Breast epithelium (tissue), 4 donors: ENCODE data around the gene GPC6. TPM values are rescaled to one million over a fixed set of nuclear protein-coding genes. Genes with fewer than 3 reads are reported as not detected.

ENCODE experiments used
- DNase-seq, 2 donors: peaks; one replicate each; pipeline ENCODE4 v3.0.0-alpha.2; 2019; ENCODE audit warnings: low spot score in 2 of 2
- H3K27ac ChIP-seq, 2 donors: fragments of 200-600 bp; sonication (generic) in 1 of 2; one replicate each; pipeline ENCODE4 v1.5.1; 2016 to 2019; ENCODE audit warnings: mild to moderate bottlenecking in 1 of 2
- H3K27me3 ChIP-seq, 2 donors: fragments of 200-600 bp; sonication (generic) in 1 of 2; one replicate each; pipeline versions ENCODE4 v1.5.1 to v1.6.0; 2017 to 2019; ENCODE audit warnings: control low read depth in 1 of 2, mild to moderate bottlenecking in 1 of 2
- H3K36me3 ChIP-seq: fragments of 200-600 bp; one replicate; pipeline ENCODE4 v1.5.1; 2019
- H3K4me1 ChIP-seq, 2 donors: fragments of 200-600 bp; sonication (generic); one replicate each; pipeline ENCODE4 v1.5.1; 2016 to 2019; ENCODE audit warnings: control low read depth in 1 of 2
- H3K4me3 ChIP-seq, 3 donors: fragments of 200-600 bp; sonication (generic); 1 replicate in 2 of 3; 2 replicates in 1 of 3; pipeline ENCODE4 v1.5.1; 2016 to 2019; ENCODE audit warnings: mild to moderate bottlenecking in 3 of 3, moderate library complexity in 2 of 3
- H3K9me3 ChIP-seq, 2 donors: fragments of 200-600 bp; sonication (generic) in 1 of 2; one replicate each; pipeline ENCODE4 v1.5.1; 2016 to 2019; ENCODE audit warnings: control low read depth in 1 of 2
- CTCF ChIP-seq, 3 donors: fragments of 450-650 bp; IDR thresholded peaks; one replicate each; pipeline ENCODE4 v1.5.1; 2016 to 2017; ENCODE audit warnings: antibody characterized with exemption in 3 of 3, mild to moderate bottlenecking in 3 of 3, moderate library complexity in 3 of 3
- POLR2A ChIP-seq: fragments of 450-650 bp; IDR thresholded peaks from one replicate; pipeline ENCODE4 v1.6.1; 2016; ENCODE audit warnings: antibody characterized with exemption, mild to moderate bottlenecking, moderate library complexity
- POLR2AphosphoS5 ChIP-seq, 3 donors: sonication (generic); formaldehyde crosslinking; IDR thresholded peaks; one replicate each; pipeline ENCODE4 v1.6.1; 2017; ENCODE audit warnings: antibody characterized with exemption in 3 of 3
- intact Hi-C: fragments of 100-400 bp; cut with DNase I; formaldehyde crosslinking; loops from one replicate; pipeline ENCODE4 v1.15.1; 2023; ENCODE audit warnings: low total_unique reads
- total RNA-seq, 3 donors: library from RNA; depleted of rRNA; stranded (reverse); fragments of >200 nt; gene quantifications; one replicate each; pipeline ENCODE4 v1.1.0, GENCODE V29; 2016

Gene GPC6
- total RNA-seq, 3 donors from 2014 or later = 3.5 to 44.0 (median 4.9) TPM

GRCh38 chr13:94248454-94249228 lies 1022.0 kb downstream of the GPC6 start:
- no peak for DNase-seq
- H3K4me1 ChIP-seq = no peaks in the 10 kb centered on the region
- TF ChIP-seq POLR2A (no peak), CTCF (IDR thresholded peaks at IDR 0.05) (no peak), POLR2AphosphoS5 (IDR thresholded peaks at IDR 0.05) (no peak)
- no peak overlapping the region for H3K27ac ChIP-seq
- H3K36me3 ChIP-seq = no peaks in the 10 kb centered on the region
- peaks cover 5 to 10% of the 10 kb centered on the region in 2 donors for H3K9me3 ChIP-seq
- H3K27me3 ChIP-seq = no peaks in the 10 kb centered on the region
- intact Hi-C loops = no loop called here
- no peak overlapping the region for H3K4me3 ChIP-seq

GRCh38 chr13:94249512-94249911 lies 1022.9 kb downstream of the GPC6 start:
- Histone ChIP-seq H3K27ac (no peak overlapping the region), H3K9me3 (peaks cover 5 to 10% of the 10 kb centered on the region in 2 donors), H3K36me3 (no peaks in the 10 kb centered on the region), H3K4me3 (no peak overlapping the region), H3K4me1 (no peaks in the 10 kb centered on the region), H3K27me3 (no peaks in the 10 kb centered on the region)
- intact Hi-C loops = no loop called here
- no peak for DNase-seq
- no peak for TF ChIP-seq CTCF (IDR thresholded peaks at IDR 0.05)
- TF ChIP-seq POLR2A = no peak
- TF ChIP-seq POLR2AphosphoS5 (IDR thresholded peaks at IDR 0.05) = no peak

- intact Hi-C loops = no loop called here
- H3K4me3 ChIP-seq = no peak overlapping the region
- H3K36me3 ChIP-seq = no peaks in the 10 kb centered on the region
- H3K4me1 ChIP-seq = no peaks in the 10 kb centered on the region
- H3K9me3 ChIP-seq = no peaks in the 10 kb centered on the region
- H3K27ac ChIP-seq = no peak overlapping the region
- TF ChIP-seq POLR2AphosphoS5 (IDR thresholded peaks at IDR 0.05) (no peak), POLR2A (no peak), CTCF (IDR thresholded peaks at IDR 0.05) (no peak)
- H3K27me3 ChIP-seq = no peaks in the 10 kb centered on the region
- no peak for DNase-seq
Observed at GRCh38 chr13:94251831-94252608, 1025.4 kb downstream of the GPC6 start.

- no peaks in the 10 kb centered on the region for H3K9me3 ChIP-seq
- H3K36me3 ChIP-seq = no peaks in the 10 kb centered on the region
- H3K4me1 ChIP-seq = no peaks in the 10 kb centered on the region
- TF ChIP-seq POLR2A = no peak
- no peak for TF ChIP-seq CTCF (IDR thresholded peaks at IDR 0.05)
- TF ChIP-seq POLR2AphosphoS5 (IDR thresholded peaks at IDR 0.05) = no peak
- H3K27ac ChIP-seq = no peak overlapping the region
- no peak overlapping the region for H3K4me3 ChIP-seq
- H3K27me3 ChIP-seq = no peaks in the 10 kb centered on the region
- intact Hi-C loops = no loop called here
- DNase-seq = no peak
Observed at GRCh38 chr13:94254737-94255136, 1028.1 kb downstream of the GPC6 start.

- H3K9me3 ChIP-seq = no peaks in the 10 kb centered on the region
- no peak overlapping the region for H3K4me3 ChIP-seq
- no peak for DNase-seq
- no peaks in the 10 kb centered on the region for H3K36me3 ChIP-seq
- intact Hi-C loops = no loop called here
- no peaks in the 10 kb centered on the region for H3K4me1 ChIP-seq
- no peak overlapping the region for H3K27ac ChIP-seq
- no peaks in the 10 kb centered on the region for H3K27me3 ChIP-seq
- TF ChIP-seq POLR2A (no peak), CTCF (IDR thresholded peaks at IDR 0.05) (no peak), POLR2AphosphoS5 (IDR thresholded peaks at IDR 0.05) (no peak)
Observed at GRCh38 chr13:94256721-94257120, 1030.1 kb downstream of the GPC6 start.
